Neuronal stem cell (in vitro differentiated cells): ENCODE measurements around the gene ROBO1.

Experiments used
- DNase-seq: peaks from one replicate; pipeline ENCODE4 v3.0.0-alpha.2; 2013; ENCODE audit warnings: low spot score
- H2AFZ ChIP-seq: one replicate; pipeline ENCODE4 v1.6.1; 2013; ENCODE audit warnings: mild to moderate bottlenecking, low read length, inconsistent platforms
- H2AK5ac ChIP-seq: 2 replicates; pipeline ENCODE4 v1.6.1; 2013; ENCODE audit warnings: low read depth, mild to moderate bottlenecking, inconsistent platforms, low read length, moderate library complexity, mixed read lengths
- H2BK120ac ChIP-seq: 2 replicates; pipeline ENCODE4 v1.6.1; 2013; ENCODE audit warnings: low read depth, mild to moderate bottlenecking, inconsistent platforms, low read length, moderate library complexity, mixed read lengths
- H2BK12ac ChIP-seq: one replicate; pipeline ENCODE4 v1.6.1; 2013; ENCODE audit warnings: low read length, inconsistent platforms
- H2BK15ac ChIP-seq: 2 replicates; pipeline ENCODE4 v1.6.1; 2013; ENCODE audit warnings: mild to moderate bottlenecking, low read length, inconsistent platforms, mixed read lengths
- H2BK5ac ChIP-seq: one replicate; pipeline ENCODE4 v1.6.1; 2013; ENCODE audit warnings: inconsistent platforms, mild to moderate bottlenecking, low read length, moderate library complexity
- H3K14ac ChIP-seq: one replicate; pipeline ENCODE4 v1.6.1; 2013; ENCODE audit warnings: low read length, inconsistent platforms
- H3K18ac ChIP-seq: 2 replicates; pipeline ENCODE4 v1.6.1; 2013; ENCODE audit warnings: low read length, inconsistent platforms
- H3K23ac ChIP-seq: 2 replicates; pipeline ENCODE4 v1.6.1; 2013; ENCODE audit warnings: low read depth, mild to moderate bottlenecking, mixed read lengths, low read length, inconsistent platforms; ENCODE audit not compliant: poor library complexity
- H3K27ac ChIP-seq: replicated peaks from 3 replicates; pipeline ENCODE4 v1.5.1; 2013; ENCODE audit warnings: low read length, inconsistent platforms
- H3K27me3 ChIP-seq, 3 experiments: 2 replicates each; pipeline ENCODE4 v1.6.1; 2013; ENCODE audit warnings: low read length in 3 of 3, mild to moderate bottlenecking in 2 of 3, inconsistent platforms in 1 of 3, low read depth in 1 of 3, mixed read lengths in 1 of 3, moderate library complexity in 1 of 3; ENCODE audit not compliant: control insufficient read depth in 3 of 3, insufficient read depth in 3 of 3
- H3K36me3 ChIP-seq, 2 donors: replicated peaks in 1 of 2; 2 replicates each; pipeline ENCODE4 v1.6.1; 2013; ENCODE audit warnings: low read length in 2 of 2; ENCODE audit not compliant: control insufficient read depth in 2 of 2, insufficient read depth in 2 of 2
- H3K4ac ChIP-seq: 2 replicates; pipeline ENCODE4 v1.6.1; 2013; ENCODE audit warnings: inconsistent platforms, mild to moderate bottlenecking, low read length, moderate library complexity
- H3K4me1 ChIP-seq, 2 donors: 1 replicate in 1 of 2; 2 replicates in 1 of 2; pipeline ENCODE4 v1.6.1; 2013; ENCODE audit warnings: low read length in 2 of 2, low read depth in 1 of 2; ENCODE audit not compliant: control insufficient read depth in 2 of 2, insufficient read depth in 1 of 2
- H3K4me2 ChIP-seq: one replicate; pipeline ENCODE4 v1.6.1; 2013; ENCODE audit warnings: mild to moderate bottlenecking, low read length, inconsistent platforms; ENCODE audit not compliant: insufficient read depth, poor library complexity, severe bottlenecking
- H3K4me3 ChIP-seq, 2 donors: 2 replicates each; pipeline ENCODE4 v1.5.1; 2013; ENCODE audit warnings: low read length in 2 of 2, mild to moderate bottlenecking in 2 of 2, inconsistent platforms in 1 of 2, moderate library complexity in 1 of 2
- H3K79me1 ChIP-seq: one replicate; pipeline ENCODE4 v1.6.1; 2013; ENCODE audit warnings: low read depth, mild to moderate bottlenecking, inconsistent platforms, low read length, moderate library complexity
- H3K9ac ChIP-seq: one replicate; pipeline ENCODE4 v1.6.1; 2013; ENCODE audit warnings: mild to moderate bottlenecking, low read depth, low read length, inconsistent platforms; ENCODE audit not compliant: poor library complexity
- H3K9me3 ChIP-seq, 2 donors: replicated peaks in 1 of 2; 2 replicates each; pipeline versions ENCODE3 to v1.6.1; 2013; ENCODE audit warnings: low read length in 2 of 2, mild to moderate bottlenecking in 2 of 2, inconsistent platforms in 1 of 2, low read depth in 1 of 2, mixed read lengths in 1 of 2, moderate library complexity in 1 of 2; ENCODE audit not compliant: control insufficient read depth in 2 of 2, insufficient read depth in 1 of 2
- H4K8ac ChIP-seq: one replicate; pipeline ENCODE4 v1.6.1; 2013; ENCODE audit warnings: low read depth, mild to moderate bottlenecking, inconsistent platforms, low read length, moderate library complexity
- H4K91ac ChIP-seq: one replicate; pipeline ENCODE4 v1.6.1; 2013; ENCODE audit warnings: low read length, low read depth, mild to moderate bottlenecking, inconsistent platforms; ENCODE audit not compliant: poor library complexity
- WGBS, 2 donors: extraction: QIAGEN DNeasy Blood & Tissue Kit; methylation state at CpG; one replicate each; pipeline ENCODE4 v1.1.7; 2013; ENCODE audit warnings: missing lambda C conversion rate in 2 of 2, mixed read lengths in 1 of 2; ENCODE audit not compliant: insufficient read length in 2 of 2, insufficient replicate concordance in 1 of 2; ENCODE audit errors: extremely low coverage in 2 of 2; 5-methylcytosine and 5-hydroxymethylcytosine counted together

Gene ROBO1

GRCh38 chr3:78991656-78992055, 776.1 kb downstream of the ROBO1 start:
- no peak overlapping the region for H3K18ac ChIP-seq
- H2BK120ac ChIP-seq, result no peak overlapping the region
- H3K27me3 ChIP-seq, result no peaks in the 10 kb centered on the region
- no peak overlapping the region for H4K8ac ChIP-seq
- no peak overlapping the region for H2BK5ac ChIP-seq
- no peak overlapping the region for H2AFZ ChIP-seq
- H3K4me2 ChIP-seq, result no peak overlapping the region
- DNase-seq, result no peak
- WGBS, 2 donors, result no CpG with 5 or more reads among the region's 2 CpGs
- H3K27ac ChIP-seq, result no peak overlapping the region
- no peaks in the 10 kb centered on the region for H3K79me1 ChIP-seq
- no peak overlapping the region for H2AK5ac ChIP-seq
- no peak overlapping the region for H3K9ac ChIP-seq
- no peak overlapping the region for H3K23ac ChIP-seq
- H3K36me3 ChIP-seq, result peaks cover 0 to 1% of the 10 kb centered on the region in 2 donors
- H2BK15ac ChIP-seq, result no peak overlapping the region
- H4K91ac ChIP-seq, result no peak overlapping the region
- peaks cover 6 to 14% of the 10 kb centered on the region in 2 donors for H3K9me3 ChIP-seq
- no peak overlapping the region for H3K4ac ChIP-seq
- H3K4me1 ChIP-seq, result peaks cover 2 to 15% of the 10 kb centered on the region in 2 donors
- H3K4me3 ChIP-seq, result no peak overlapping the region
- H3K14ac ChIP-seq, result no peak overlapping the region
- H2BK12ac ChIP-seq, result no peak overlapping the region

- Histone ChIP-seq H3K27ac (no peak overlapping the region), H2BK120ac (no peak overlapping the region), H2BK15ac (no peak overlapping the region), H3K4me1 (peaks cover 7 to 28% of the 10 kb centered on the region in 2 donors), H3K4ac (no peak overlapping the region), H2BK5ac (no peak overlapping the region), H3K18ac (no peak overlapping the region), H3K23ac (no peak overlapping the region), H2AK5ac (no peak overlapping the region), H3K9ac (no peak overlapping the region), H2AFZ (no peak overlapping the region), H3K4me3 (no peak overlapping the region), H3K79me1 (no peaks in the 10 kb centered on the region), H4K91ac (no peak overlapping the region), H2BK12ac (no peak overlapping the region), H3K4me2 (no peak overlapping the region), H3K9me3 (peaks cover 6 to 14% of the 10 kb centered on the region in 2 donors), H3K27me3 (no peaks in the 10 kb centered on the region), H3K36me3 (no peaks in the 10 kb centered on the region), H3K14ac (no peak overlapping the region), H4K8ac (no peak overlapping the region)
- no CpG with 5 or more reads among the region's 4 CpGs for WGBS, 2 donors
- DNase-seq, result no peak
Measured at GRCh38 chr3:78990156-78990555, 777.6 kb downstream of the ROBO1 start.

GRCh38 chr3:78988324-78988723, 779.5 kb downstream of the ROBO1 start:
- no peak overlapping the region for H3K23ac ChIP-seq
- no peak overlapping the region for H3K4ac ChIP-seq
- H3K27me3 ChIP-seq, result no peaks in the 10 kb centered on the region
- H3K9ac ChIP-seq, result no peak overlapping the region
- no peak overlapping the region for H3K18ac ChIP-seq
- H2BK12ac ChIP-seq, result no peak overlapping the region
- no peak overlapping the region for H2AFZ ChIP-seq
- H3K4me1 ChIP-seq, result peaks cover 7 to 24% of the 10 kb centered on the region in 2 donors
- no peaks in the 10 kb centered on the region for H3K36me3 ChIP-seq
- H4K8ac ChIP-seq, result no peak overlapping the region
- no peak overlapping the region for H3K14ac ChIP-seq
- DNase-seq, result no peak
- H3K4me2 ChIP-seq, result no peak overlapping the region
- H2AK5ac ChIP-seq, result no peak overlapping the region
- no peak overlapping the region for H4K91ac ChIP-seq
- H3K9me3 ChIP-seq, result peaks cover 6 to 14% of the 10 kb centered on the region in 2 donors
- no peak overlapping the region for H2BK120ac ChIP-seq
- H3K4me3 ChIP-seq, result no peak overlapping the region
- no peak overlapping the region for H3K27ac ChIP-seq
- H2BK15ac ChIP-seq, result no peak overlapping the region
- no peak overlapping the region for H2BK5ac ChIP-seq
- H3K79me1 ChIP-seq, result no peaks in the 10 kb centered on the region

GRCh38 chr3:78986416-78987101, 781.2 kb downstream of the ROBO1 start:
- Histone ChIP-seq H3K4me2 (no peak overlapping the region), H2AFZ (no peak overlapping the region), H3K4me1 (peaks cover 9 to 22% of the 10 kb centered on the region in 2 donors), H2BK15ac (no peak overlapping the region), H2AK5ac (no peak overlapping the region), H3K4ac (no peak overlapping the region), H3K9ac (no peak overlapping the region), H3K4me3 (no peak overlapping the region), H3K79me1 (no peaks in the 10 kb centered on the region), H4K91ac (no peak overlapping the region), H3K27me3 (no peaks in the 10 kb centered on the region), H2BK12ac (no peak overlapping the region), H2BK120ac (no peak overlapping the region), H3K23ac (no peak overlapping the region), H3K9me3 (peaks cover 2 to 5% of the 10 kb centered on the region in 2 donors), H3K36me3 (no peaks in the 10 kb centered on the region), H3K27ac (peak overlapping the region; percentile 60), H4K8ac (no peak overlapping the region), H2BK5ac (no peak overlapping the region), H3K14ac (no peak overlapping the region), H3K18ac (no peak overlapping the region)
- peak; percentile 71 for DNase-seq
- whole genome bisulfite sequencing, 2 donors, result no CpG with 5 or more reads among the region's 5 CpGs
